WTC11 (cell line): Measurements from ENCODE around the gene KIF14. TPM values are rescaled to one million over a fixed set of nuclear protein-coding genes. Genes with fewer than 3 reads are reported as not detected.

Source experiments
- ATAC-seq: fragments of 200-7000 bp; cut with Tn5 transposase; 2 replicates; pipeline ENCODE4 v1.10.0; 2021; ENCODE audit warnings: mild to moderate bottlenecking, moderate library complexity
- CTCF ChIA-PET: fragments of 300-600 bp; sonication (Branson Sonifier 250); formaldehyde crosslinking; loops from one replicate; lab custom pipeline; 2021; ENCODE audit warnings: antibody characterized with exemption; lab: Charles Lee
- POLR2A ChIA-PET: fragments of 350-600 bp; sonication (Branson Sonifier 250); formaldehyde crosslinking; loops from one replicate; lab custom pipeline; 2021; ENCODE audit warnings: antibody characterized with exemption; lab: Charles Lee
- DNase-seq: peaks from one replicate; pipeline ENCODE4 v3.0.0; 2021; ENCODE audit warnings: low spot score
- H3K27ac Mint-ChIP-seq: 2 replicates; pipeline ENCODE4 v1.8.0; 2021; ENCODE audit warnings: mixed read lengths
- H3K27me3 Mint-ChIP-seq: 2 replicates; pipeline ENCODE4 v1.8.0; 2021; ENCODE audit warnings: low read depth, mild to moderate bottlenecking, moderate library complexity, mixed read lengths
- H3K36me3 Mint-ChIP-seq: 2 replicates; pipeline ENCODE4 v1.8.0; 2021; ENCODE audit warnings: mixed read lengths
- H3K4me1 Mint-ChIP-seq: 2 replicates; pipeline ENCODE4 v1.8.0; 2022; ENCODE audit warnings: mixed read lengths
- H3K4me3 Mint-ChIP-seq: 2 replicates; pipeline ENCODE4 v1.8.0; 2021; ENCODE audit warnings: mild to moderate bottlenecking, moderate library complexity, mixed read lengths
- H3K9me3 Mint-ChIP-seq: 2 replicates; pipeline ENCODE4 v1.8.0; 2021; ENCODE audit warnings: mixed read lengths
- CDX4 ChIP-seq: fragments of 250-450 bp; sonication (Bioruptor Pico); IDR thresholded peaks from 2 replicates; pipeline ENCODE4 v1.9.0; 2021; ENCODE audit warnings: moderate library complexity, mild to moderate bottlenecking, inconsistent platforms, borderline replicate concordance
- CREB1 ChIP-seq: sonication (generic); formaldehyde crosslinking; IDR thresholded peaks from 2 replicates; pipeline ENCODE4 v1.8.0; 2023; ENCODE audit warnings: mild to moderate bottlenecking, missing genetic modification reagents
- CREM ChIP-seq: sonication (generic); formaldehyde crosslinking; IDR thresholded peaks from 2 replicates; pipeline ENCODE4 v1.8.1; 2022; ENCODE audit warnings: mild to moderate bottlenecking, missing genetic modification reagents, moderate library complexity
- E2F4 ChIP-seq: sonication (generic); formaldehyde crosslinking; IDR thresholded peaks from 2 replicates; pipeline ENCODE4 v1.8.1; 2022; ENCODE audit warnings: low read depth, mild to moderate bottlenecking, moderate library complexity, missing genetic modification reagents, borderline replicate concordance
- FOXJ3 ChIP-seq: sonication (generic); formaldehyde crosslinking; IDR thresholded peaks from 2 replicates; pipeline ENCODE4 v1.9.0; 2021; ENCODE audit warnings: missing genetic modification reagents, mild to moderate bottlenecking, borderline replicate concordance
- IRF1 ChIP-seq: sonication (generic); formaldehyde crosslinking; IDR thresholded peaks from 2 replicates; pipeline ENCODE4 v1.8.0; 2023; ENCODE audit warnings: missing genetic modification reagents
- JAZF1 ChIP-seq: fragments of 250-450 bp; sonication (Bioruptor Pico); IDR thresholded peaks from 2 replicates; pipeline ENCODE4 v1.9.0; 2021; ENCODE audit warnings: moderate library complexity, mild to moderate bottlenecking, inconsistent platforms
- NFE2L1 ChIP-seq: sonication (generic); formaldehyde crosslinking; IDR thresholded peaks from 2 replicates; pipeline ENCODE4 v1.8.1; 2023; ENCODE audit warnings: missing genetic modification reagents
- NFYB ChIP-seq: sonication (generic); formaldehyde crosslinking; conservative IDR thresholded peaks from 2 replicates; pipeline ENCODE4 v1.8.0; 2022; ENCODE audit warnings: low read depth, missing genetic modification reagents
- NR1H2 ChIP-seq: sonication (generic); formaldehyde crosslinking; IDR thresholded peaks from 2 replicates; pipeline ENCODE4 v1.9.0; 2021; ENCODE audit warnings: mild to moderate bottlenecking, moderate library complexity, missing genetic modification reagents
- NR2C2 ChIP-seq: sonication (generic); formaldehyde crosslinking; IDR thresholded peaks from 2 replicates; pipeline ENCODE4 v1.8.0; 2022; ENCODE audit warnings: mild to moderate bottlenecking, missing genetic modification reagents
- OVOL2 ChIP-seq: fragments of 250-450 bp; sonication (Bioruptor Pico); IDR thresholded peaks from 2 replicates; pipeline ENCODE4 v1.9.0; 2021; ENCODE audit warnings: mild to moderate bottlenecking, borderline replicate concordance
- PREB ChIP-seq: sonication (generic); formaldehyde crosslinking; IDR thresholded peaks from 2 replicates; pipeline ENCODE4 v1.8.1; 2022; ENCODE audit warnings: mild to moderate bottlenecking, missing genetic modification reagents, moderate library complexity, borderline replicate concordance
- SMAD4 ChIP-seq: sonication (generic); formaldehyde crosslinking; IDR thresholded peaks from 2 replicates; pipeline ENCODE4 v1.8.0; 2022; ENCODE audit warnings: mild to moderate bottlenecking, missing genetic modification reagents
- SP1 ChIP-seq: sonication (generic); formaldehyde crosslinking; conservative IDR thresholded peaks from 2 replicates; pipeline ENCODE4 v1.8.1; 2022; ENCODE audit warnings: missing genetic modification reagents
- STAT6 ChIP-seq: sonication (generic); formaldehyde crosslinking; conservative IDR thresholded peaks from 2 replicates; pipeline ENCODE4 v1.8.1; 2023; ENCODE audit warnings: mild to moderate bottlenecking, low read depth, missing genetic modification reagents, moderate library complexity
- TEAD4 ChIP-seq: sonication (generic); formaldehyde crosslinking; IDR thresholded peaks from 2 replicates; pipeline ENCODE4 v1.8.0; 2022; ENCODE audit warnings: mild to moderate bottlenecking, missing genetic modification reagents
- USF2 ChIP-seq: sonication (generic); formaldehyde crosslinking; IDR thresholded peaks from 2 replicates; pipeline ENCODE4 v1.8.1; 2023; ENCODE audit warnings: mild to moderate bottlenecking, missing genetic modification reagents, moderate library complexity
- total RNA-seq: library from RNA; stranded (reverse); gene quantifications from 3 replicates; pipeline ENCODE4 v1.2.3, GENCODE V29; 2021

The KIF14 gene
- total RNA-seq, 1 experiment from 2014 or later = 24.4 TPM

GRCh38 chr1:200638073-200638472, 17.5 kb upstream of the KIF14 start:
- H3K4me1 Mint-ChIP-seq = peaks cover 2% of the 10 kb centered on the region; the same call in 1 of the 2 replicates
- no peaks in the 10 kb centered on the region for H3K27me3 Mint-ChIP-seq
- H3K9me3 Mint-ChIP-seq = no peaks in the 10 kb centered on the region
- no peak for TF ChIP-seq NFE2L1 (CRISPR knock-in tag)
- TF ChIP-seq JAZF1 (CRISPR knock-in tag) = no peak
- TF ChIP-seq NR1H2 (CRISPR knock-in tag) = no peak
- TF ChIP-seq PREB = no peak
- no peak for TF ChIP-seq OVOL2 (CRISPR knock-in tag)
- no peak for TF ChIP-seq CREM (CRISPR knock-in tag)
- no peak for TF ChIP-seq NFYB (CRISPR knock-in tag)
- TF ChIP-seq CDX4 (CRISPR knock-in tag) = no peak
- no peak for TF ChIP-seq TEAD4
- DNase-seq (no peak), ATAC-seq (peak; percentile 30; the same call in 1 of the 2 replicates)
- no peaks in the 10 kb centered on the region for H3K36me3 Mint-ChIP-seq
- CTCF ChIA-PET = no interaction called here
- H3K4me3 Mint-ChIP-seq = no peak overlapping the region
- POLR2A ChIA-PET = no interaction called here
- peak overlapping the region; percentile 49; the same call in 1 of the 2 replicates for H3K27ac Mint-ChIP-seq

GRCh38 chr1:200636681-200637080, 16.1 kb upstream of the KIF14 start:
- Mint-ChIP-seq H3K4me3 (no peak overlapping the region), H3K9me3 (no peaks in the 10 kb centered on the region), H3K36me3 (no peaks in the 10 kb centered on the region), H3K4me1 (peaks cover 2% of the 10 kb centered on the region; the same call in 1 of the 2 replicates), H3K27ac (no peak overlapping the region), H3K27me3 (no peaks in the 10 kb centered on the region)
- ATAC-seq (no peak), DNase-seq (no peak)
- CTCF ChIA-PET = no interaction called here
- TF ChIP-seq NFE2L1 (CRISPR knock-in tag) (no peak), NR2C2 (CRISPR knock-in tag) (no peak), SP1 (CRISPR knock-in tag) (no peak), USF2 (CRISPR knock-in tag) (no peak), IRF1 (no peak), E2F4 (CRISPR knock-in tag) (no peak), FOXJ3 (CRISPR knock-in tag) (no peak), CREB1 (CRISPR knock-in tag) (no peak), STAT6 (CRISPR knock-in tag) (no peak), SMAD4 (no peak)
- POLR2A ChIA-PET = no interaction called here
